WTC11 (cell line): ENCODE measurements around the gene ZNF628. TPM values are rescaled to one million over a fixed set of nuclear protein-coding genes. Genes with fewer than 3 reads are reported as not detected.

ENCODE experiments used
- ATAC-seq: fragments of 200-7000 bp; cut with Tn5 transposase; 2 replicates; pipeline ENCODE4 v1.10.0; 2021; ENCODE audit warnings: mild to moderate bottlenecking, moderate library complexity
- CTCF ChIA-PET: fragments of 300-600 bp; sonication (Branson Sonifier 250); formaldehyde crosslinking; loops from one replicate; lab custom pipeline; 2021; ENCODE audit warnings: antibody characterized with exemption; lab: Charles Lee
- POLR2A ChIA-PET: fragments of 350-600 bp; sonication (Branson Sonifier 250); formaldehyde crosslinking; loops from one replicate; lab custom pipeline; 2021; ENCODE audit warnings: antibody characterized with exemption; lab: Charles Lee
- DNase-seq: peaks from one replicate; pipeline ENCODE4 v3.0.0; 2021; ENCODE audit warnings: low spot score
- H3K27ac Mint-ChIP-seq: 2 replicates; pipeline ENCODE4 v1.8.0; 2021; ENCODE audit warnings: mixed read lengths
- H3K27me3 Mint-ChIP-seq: 2 replicates; pipeline ENCODE4 v1.8.0; 2021; ENCODE audit warnings: low read depth, mild to moderate bottlenecking, moderate library complexity, mixed read lengths
- H3K36me3 Mint-ChIP-seq: 2 replicates; pipeline ENCODE4 v1.8.0; 2021; ENCODE audit warnings: mixed read lengths
- H3K4me1 Mint-ChIP-seq: 2 replicates; pipeline ENCODE4 v1.8.0; 2022; ENCODE audit warnings: mixed read lengths
- H3K4me3 Mint-ChIP-seq: 2 replicates; pipeline ENCODE4 v1.8.0; 2021; ENCODE audit warnings: mild to moderate bottlenecking, moderate library complexity, mixed read lengths
- H3K9me3 Mint-ChIP-seq: 2 replicates; pipeline ENCODE4 v1.8.0; 2021; ENCODE audit warnings: mixed read lengths
- AFF4 ChIP-seq: sonication (generic); formaldehyde crosslinking; IDR thresholded peaks from 2 replicates; pipeline ENCODE4 v1.8.1; 2023; ENCODE audit warnings: mild to moderate bottlenecking, missing genetic modification reagents, borderline replicate concordance
- CBFB ChIP-seq: sonication (generic); formaldehyde crosslinking; IDR thresholded peaks from 2 replicates; pipeline ENCODE4 v1.8.1; 2022; ENCODE audit warnings: mild to moderate bottlenecking, low read depth, missing genetic modification reagents
- CDX4 ChIP-seq: fragments of 250-450 bp; sonication (Bioruptor Pico); IDR thresholded peaks from 2 replicates; pipeline ENCODE4 v1.9.0; 2021; ENCODE audit warnings: moderate library complexity, mild to moderate bottlenecking, inconsistent platforms, borderline replicate concordance
- IRF1 ChIP-seq: sonication (generic); formaldehyde crosslinking; IDR thresholded peaks from 2 replicates; pipeline ENCODE4 v1.8.0; 2023; ENCODE audit warnings: missing genetic modification reagents
- JAZF1 ChIP-seq: fragments of 250-450 bp; sonication (Bioruptor Pico); IDR thresholded peaks from 2 replicates; pipeline ENCODE4 v1.9.0; 2021; ENCODE audit warnings: moderate library complexity, mild to moderate bottlenecking, inconsistent platforms
- MAX ChIP-seq: sonication (generic); formaldehyde crosslinking; IDR thresholded peaks from 2 replicates; pipeline ENCODE4 v1.8.0; 2022; ENCODE audit warnings: mild to moderate bottlenecking, missing genetic modification reagents
- NR3C1 ChIP-seq: sonication (generic); formaldehyde crosslinking; conservative IDR thresholded peaks from 2 replicates; pipeline ENCODE4 v1.8.1; 2023; ENCODE audit warnings: low read depth, mild to moderate bottlenecking, missing genetic modification reagents
- SMAD4 ChIP-seq: sonication (generic); formaldehyde crosslinking; IDR thresholded peaks from 2 replicates; pipeline ENCODE4 v1.8.0; 2022; ENCODE audit warnings: mild to moderate bottlenecking, missing genetic modification reagents
- ZNF121 ChIP-seq: sonication (generic); formaldehyde crosslinking; IDR thresholded peaks from 2 replicates; pipeline ENCODE4 v1.8.0; 2023; ENCODE audit warnings: missing genetic modification reagents
- ZNF671 ChIP-seq: fragments of 250-450 bp; sonication (Bioruptor Pico); IDR thresholded peaks from 2 replicates; pipeline ENCODE4 v1.8.0; 2021; ENCODE audit warnings: mild to moderate bottlenecking
- total RNA-seq: library from RNA; stranded (reverse); gene quantifications from 3 replicates; pipeline ENCODE4 v1.2.3, GENCODE V29; 2021
- TF ChIP-seq, protein P1 (sequence below): sonication (generic); formaldehyde crosslinking; IDR thresholded peaks from 2 replicates; pipeline ENCODE4 v1.8.1; 2022; ENCODE audit warnings: mild to moderate bottlenecking, missing genetic modification reagents, moderate library complexity, borderline replicate concordance
- TF ChIP-seq, protein P2 (sequence below): fragments of 250-450 bp; sonication (Bioruptor Pico); IDR thresholded peaks from 2 replicates; pipeline ENCODE4 v2.1.2; 2022; ENCODE audit warnings: mild to moderate bottlenecking, moderate library complexity
- TF ChIP-seq, protein P3 (sequence below): sonication (generic); formaldehyde crosslinking; IDR thresholded peaks from 2 replicates; pipeline ENCODE4 v1.8.1; 2023; ENCODE audit warnings: mild to moderate bottlenecking, missing genetic modification reagents, moderate library complexity

Gene ZNF628
- total RNA-seq, 1 experiment from 2014 or later: 23.6 TPM

- TF ChIP-seq JAZF1 (CRISPR knock-in tag) (no peak), NR3C1 (CRISPR knock-in tag) (no peak)
Observed at GRCh38 chr19:55464662-55465054, 11.8 kb upstream of the ZNF628 start, which contains the start of gene C19orf85 (continued).

- TF ChIP-seq, protein P1, sequence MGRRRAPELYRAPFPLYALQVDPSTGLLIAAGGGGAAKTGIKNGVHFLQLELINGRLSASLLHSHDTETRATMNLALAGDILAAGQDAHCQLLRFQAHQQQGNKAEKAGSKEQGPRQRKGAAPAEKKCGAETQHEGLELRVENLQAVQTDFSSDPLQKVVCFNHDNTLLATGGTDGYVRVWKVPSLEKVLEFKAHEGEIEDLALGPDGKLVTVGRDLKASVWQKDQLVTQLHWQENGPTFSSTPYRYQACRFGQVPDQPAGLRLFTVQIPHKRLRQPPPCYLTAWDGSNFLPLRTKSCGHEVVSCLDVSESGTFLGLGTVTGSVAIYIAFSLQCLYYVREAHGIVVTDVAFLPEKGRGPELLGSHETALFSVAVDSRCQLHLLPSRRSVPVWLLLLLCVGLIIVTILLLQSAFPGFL (CRISPR knock-in tag): no peak
- TF ChIP-seq CDX4 (CRISPR knock-in tag) (no peak), MAX (CRISPR knock-in tag) (no peak), SMAD4 (CRISPR knock-in tag) (no peak), CBFB (no peak), AFF4 (CRISPR knock-in tag) (no peak), IRF1 (CRISPR knock-in tag) (no peak), ZNF671 (CRISPR knock-in tag) (no peak)
- TF ChIP-seq, protein P2, sequence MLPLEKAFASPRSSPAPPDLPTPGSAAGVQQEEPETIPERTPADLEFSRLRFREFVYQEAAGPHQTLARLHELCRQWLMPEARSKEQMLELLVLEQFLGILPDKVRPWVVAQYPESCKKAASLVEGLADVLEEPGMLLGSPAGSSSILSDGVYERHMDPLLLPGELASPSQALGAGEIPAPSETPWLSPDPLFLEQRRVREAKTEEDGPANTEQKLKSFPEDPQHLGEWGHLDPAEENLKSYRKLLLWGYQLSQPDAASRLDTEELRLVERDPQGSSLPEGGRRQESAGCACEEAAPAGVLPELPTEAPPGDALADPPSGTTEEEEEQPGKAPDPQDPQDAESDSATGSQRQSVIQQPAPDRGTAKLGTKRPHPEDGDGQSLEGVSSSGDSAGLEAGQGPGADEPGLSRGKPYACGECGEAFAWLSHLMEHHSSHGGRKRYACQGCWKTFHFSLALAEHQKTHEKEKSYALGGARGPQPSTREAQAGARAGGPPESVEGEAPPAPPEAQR (CRISPR knock-in tag): no peak
- Mint-ChIP-seq H3K4me1 (peaks cover 32% of the 10 kb centered on the region), H3K27ac (no peak overlapping the region), H3K36me3 (no peaks in the 10 kb centered on the region), H3K27me3 (peaks cover 29% of the 10 kb centered on the region), H3K4me3 (no peak overlapping the region), H3K9me3 (no peaks in the 10 kb centered on the region)
- ChIA-PET POLR2A (no interaction called here), CTCF (interaction anchor here (1.5 to 3.2 kb wide), 2 partner anchors 38 to 167 kb away, joined by 3 to 25 read pairs; no protein-coding TSS in a partner anchor)
- ATAC-seq: no peak
- DNase-seq: no peak
Observed at GRCh38 chr19:55465460-55466240, 10.8 kb upstream of the ZNF628 start.

- Mint-ChIP-seq H3K9me3 (no peaks in the 10 kb centered on the region), H3K27ac (no peak overlapping the region), H3K36me3 (no peaks in the 10 kb centered on the region)
- ATAC-seq (no peak), DNase-seq (no peak)
- CTCF ChIA-PET: interaction anchor here (1.0 to 3.2 kb wide), 5 partner anchors 11 to 166 kb away, joined by 3 to 68 read pairs (median 25); partner anchors contain the start of gene ZNF628
- peak; percentile 74; the same call in 1 of the 2 replicates for TF ChIP-seq ZNF121
- TF ChIP-seq, protein P3, sequence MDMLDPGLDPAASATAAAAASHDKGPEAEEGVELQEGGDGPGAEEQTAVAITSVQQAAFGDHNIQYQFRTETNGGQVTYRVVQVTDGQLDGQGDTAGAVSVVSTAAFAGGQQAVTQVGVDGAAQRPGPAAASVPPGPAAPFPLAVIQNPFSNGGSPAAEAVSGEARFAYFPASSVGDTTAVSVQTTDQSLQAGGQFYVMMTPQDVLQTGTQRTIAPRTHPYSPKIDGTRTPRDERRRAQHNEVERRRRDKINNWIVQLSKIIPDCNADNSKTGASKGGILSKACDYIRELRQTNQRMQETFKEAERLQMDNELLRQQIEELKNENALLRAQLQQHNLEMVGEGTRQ (CRISPR knock-in tag): no peak
- TF ChIP-seq, all 79 proteins: peak for 1
- POLR2A ChIA-PET: no interaction called here
- H3K4me1 Mint-ChIP-seq: peaks cover 29% of the 10 kb centered on the region
- peaks cover 35% of the 10 kb centered on the region for H3K27me3 Mint-ChIP-seq
- no peak overlapping the region for H3K4me3 Mint-ChIP-seq
Observed at GRCh38 chr19:55466241-55466614, 10.2 kb upstream of the ZNF628 start.
